Vagina (tissue), 2 donors: Measurements from ENCODE around the gene SLC12A8. TPM values are rescaled to one million over a fixed set of nuclear protein-coding genes. Genes with fewer than 3 reads are reported as not detected.
A peak's percentile ranks its signal among the peaks of the same experiment; 100 is the strongest.

Experiments used
- DNase-seq, 2 donors: peaks; one replicate each; pipeline ENCODE4 v3.0.0-alpha.2; 2017; ENCODE audit errors: extremely low spot score in 2 of 2
- H3K27ac ChIP-seq: fragments of 200-600 bp; sonication (generic); one replicate; pipeline ENCODE4 v1.5.1; 2019
- H3K27me3 ChIP-seq: fragments of 200-600 bp; sonication (generic); one replicate; pipeline ENCODE4 v1.5.1; 2019
- H3K36me3 ChIP-seq, 2 donors: fragments of 200-600 bp; sonication (generic); one replicate each; pipeline ENCODE4 v1.5.1; 2017 to 2019
- H3K4me1 ChIP-seq: fragments of 200-600 bp; sonication (generic); one replicate; pipeline ENCODE4 v1.5.1; 2019
- H3K4me3 ChIP-seq, 2 donors: fragments of 200-600 bp; sonication (generic); 1 replicate in 1 of 2; 2 replicates in 1 of 2; pipeline ENCODE4 v1.5.1; 2016 to 2019
- H3K9me3 ChIP-seq: fragments of 200-600 bp; sonication (generic); one replicate; pipeline ENCODE4 v1.5.1; 2019
- POLR2A ChIP-seq, 2 donors: fragments of 450-650 bp; IDR thresholded peaks; one replicate each; pipeline ENCODE4 v1.6.1; 2017; ENCODE audit warnings: antibody characterized with exemption in 2 of 2, mild to moderate bottlenecking in 2 of 2, moderate library complexity in 2 of 2
- POLR2AphosphoS5 ChIP-seq, 2 donors: sonication (generic); formaldehyde crosslinking; IDR thresholded peaks; one replicate each; pipeline ENCODE4 v1.9.0; 2017; ENCODE audit warnings: antibody characterized with exemption in 2 of 2, mild to moderate bottlenecking in 2 of 2, low read depth in 1 of 2; ENCODE audit not compliant: insufficient read depth in 1 of 2
- intact Hi-C: fragments of 100-400 bp; cut with DNase I; formaldehyde crosslinking; loops from one replicate; pipeline ENCODE4 v1.15.1; 2023
- total RNA-seq: library from RNA; depleted of rRNA; stranded (reverse); fragments of >200 nt; gene quantifications from one replicate; pipeline ENCODE4 v1.2.3, GENCODE V29; 2016
- TF ChIP-seq, protein P1 (sequence below), 3 experiments: fragments of 450-650 bp in 2 of 3; fragments of 200-600 bp in 1 of 3; sonication (generic) in 1 of 3; IDR thresholded peaks; one replicate each; pipeline ENCODE4 v1.5.1; 2017 to 2019; ENCODE audit warnings: antibody characterized with exemption in 3 of 3, mild to moderate bottlenecking in 2 of 3, moderate library complexity in 2 of 3

SLC12A8 gene
- total RNA-seq, 1 donor from 2014 or later: 6.1 TPM

DNA sequence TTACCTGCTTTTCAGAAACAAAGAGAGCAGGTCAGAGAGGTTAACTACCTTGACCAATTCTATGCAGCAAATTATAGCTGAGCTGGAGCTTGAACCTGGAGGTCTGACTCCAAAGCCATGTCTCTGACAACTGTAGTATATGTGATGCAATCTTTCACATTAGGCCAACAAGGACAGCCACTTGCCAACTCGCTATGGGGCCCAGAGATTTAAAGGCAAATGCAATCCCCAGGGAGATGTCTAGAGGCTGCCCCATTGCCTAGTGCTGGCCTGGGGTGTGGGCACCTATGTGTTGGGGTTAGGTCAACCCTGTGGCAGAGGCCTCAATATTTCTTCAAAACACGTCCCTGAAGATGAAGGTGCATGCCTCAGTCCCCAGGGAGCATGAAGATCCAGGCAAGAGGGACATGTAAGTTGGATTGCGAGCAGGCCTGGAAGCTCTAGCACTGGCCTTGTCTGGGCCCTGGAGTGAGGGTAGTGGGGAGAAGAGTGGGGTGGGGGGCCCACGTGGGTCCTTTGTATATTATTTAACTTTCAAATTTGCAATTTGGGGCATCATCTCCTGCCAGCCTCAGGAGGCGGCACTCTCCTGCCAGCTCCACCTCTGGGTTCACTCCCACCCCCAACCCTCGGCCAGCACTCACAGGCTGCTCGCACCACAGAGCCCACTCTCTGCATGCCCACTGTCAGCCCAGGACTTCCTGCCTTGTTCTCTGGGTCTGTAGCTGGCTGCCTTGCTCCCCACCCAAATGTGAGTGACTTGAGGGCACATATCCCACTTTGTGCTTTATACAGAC, 64.3 kb downstream of the SLC12A8 start:
- Histone ChIP-seq H3K27ac (peak overlapping the region; percentile 15), H3K9me3 (no peaks in the 10 kb centered on the region), H3K27me3 (no peaks in the 10 kb centered on the region), H3K36me3 (no peaks in the 10 kb centered on the region), H3K4me1 (peaks cover 41% of the 10 kb centered on the region), H3K4me3 (no peak overlapping the region)
- DNase-seq: no peak
- TF ChIP-seq POLR2A (IDR thresholded peaks at IDR 0.05): no peak
- TF ChIP-seq POLR2AphosphoS5 (IDR thresholded peaks at IDR 0.05; ENCODE audit: insufficient read depth in 1 of 2, low read depth in 1 of 2): no peak
- TF ChIP-seq, protein P1, sequence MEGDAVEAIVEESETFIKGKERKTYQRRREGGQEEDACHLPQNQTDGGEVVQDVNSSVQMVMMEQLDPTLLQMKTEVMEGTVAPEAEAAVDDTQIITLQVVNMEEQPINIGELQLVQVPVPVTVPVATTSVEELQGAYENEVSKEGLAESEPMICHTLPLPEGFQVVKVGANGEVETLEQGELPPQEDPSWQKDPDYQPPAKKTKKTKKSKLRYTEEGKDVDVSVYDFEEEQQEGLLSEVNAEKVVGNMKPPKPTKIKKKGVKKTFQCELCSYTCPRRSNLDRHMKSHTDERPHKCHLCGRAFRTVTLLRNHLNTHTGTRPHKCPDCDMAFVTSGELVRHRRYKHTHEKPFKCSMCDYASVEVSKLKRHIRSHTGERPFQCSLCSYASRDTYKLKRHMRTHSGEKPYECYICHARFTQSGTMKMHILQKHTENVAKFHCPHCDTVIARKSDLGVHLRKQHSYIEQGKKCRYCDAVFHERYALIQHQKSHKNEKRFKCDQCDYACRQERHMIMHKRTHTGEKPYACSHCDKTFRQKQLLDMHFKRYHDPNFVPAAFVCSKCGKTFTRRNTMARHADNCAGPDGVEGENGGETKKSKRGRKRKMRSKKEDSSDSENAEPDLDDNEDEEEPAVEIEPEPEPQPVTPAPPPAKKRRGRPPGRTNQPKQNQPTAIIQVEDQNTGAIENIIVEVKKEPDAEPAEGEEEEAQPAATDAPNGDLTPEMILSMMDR (IDR thresholded peaks at IDR 0.05): no peak
- intact Hi-C loops: no loop called here

DNA sequence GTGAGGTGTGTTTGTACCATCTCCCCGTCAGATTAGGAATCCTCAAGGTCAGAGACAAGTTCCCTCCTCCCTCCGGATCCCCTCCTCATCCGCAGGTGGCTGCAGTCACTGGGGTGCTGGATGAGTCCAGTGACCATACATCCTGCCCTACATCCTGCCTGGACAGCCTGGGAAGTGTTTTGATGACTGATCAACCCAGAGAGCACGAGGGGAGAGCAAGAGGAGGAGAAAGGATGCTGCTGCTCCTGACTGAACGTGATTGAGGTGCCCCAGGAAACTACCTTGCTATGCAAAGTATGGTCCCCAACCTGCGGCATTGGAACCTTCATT, 65.1 kb downstream of the SLC12A8 start:
- peaks cover 44% of the 10 kb centered on the region for H3K4me1 ChIP-seq
- intact Hi-C loops: no loop called here
- TF ChIP-seq POLR2A (IDR thresholded peaks at IDR 0.05): no peak
- TF ChIP-seq, protein P1 (IDR thresholded peaks at IDR 0.05): no peak
- no peak for TF ChIP-seq POLR2AphosphoS5 (IDR thresholded peaks at IDR 0.05; ENCODE audit: insufficient read depth in 1 of 2, low read depth in 1 of 2)
- H3K9me3 ChIP-seq: no peaks in the 10 kb centered on the region
- no peak overlapping the region for H3K27ac ChIP-seq
- H3K27me3 ChIP-seq: no peaks in the 10 kb centered on the region
- DNase-seq: no peak
- no peak overlapping the region for H3K4me3 ChIP-seq
- H3K36me3 ChIP-seq: no peaks in the 10 kb centered on the region

DNA sequence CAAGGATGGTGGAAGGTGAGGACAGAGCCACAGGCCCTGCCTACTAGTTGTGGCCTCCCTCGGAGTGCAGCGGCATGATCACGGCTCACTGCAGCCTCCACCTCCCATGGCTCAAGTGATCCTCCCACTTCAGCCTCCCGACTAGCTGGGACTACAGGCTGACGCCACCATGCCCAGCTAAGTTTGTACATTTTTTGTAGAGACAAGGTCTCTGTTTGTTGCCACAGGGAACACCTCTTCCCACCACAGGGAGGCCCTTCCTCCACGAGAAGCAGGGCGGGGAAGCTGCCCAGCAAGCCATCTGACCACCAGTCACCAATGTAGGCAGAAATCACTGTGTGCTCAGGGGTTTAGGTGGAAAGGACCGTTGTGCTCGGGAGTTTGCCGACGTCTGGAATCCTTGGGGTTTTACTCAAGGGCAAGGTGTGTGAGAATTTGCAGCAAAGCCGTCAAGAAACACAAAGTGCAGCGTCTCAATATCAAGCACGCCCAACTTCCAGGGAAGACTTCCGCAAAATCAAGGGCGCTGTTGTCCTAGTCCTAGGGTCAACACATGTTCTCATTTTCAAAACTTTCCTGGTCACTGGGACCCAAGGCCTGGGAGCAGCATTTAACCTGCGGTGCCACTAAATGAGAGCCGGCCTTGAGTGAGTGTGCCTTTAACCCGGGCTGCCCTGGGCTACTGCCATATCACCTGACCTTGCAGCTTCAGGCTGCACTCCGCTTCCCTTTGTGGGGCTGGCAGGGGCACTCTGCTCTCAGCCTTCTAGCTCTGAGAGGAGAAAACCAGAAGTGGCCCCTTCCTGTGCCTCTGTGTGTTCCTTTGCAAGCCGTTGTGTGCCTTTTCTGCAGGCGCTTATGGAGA, 65.7 kb downstream of the SLC12A8 start:
- DNase-seq: no peak
- H3K9me3 ChIP-seq: no peaks in the 10 kb centered on the region
- no peaks in the 10 kb centered on the region for H3K36me3 ChIP-seq
- H3K27ac ChIP-seq: no peak overlapping the region
- intact Hi-C loops: no loop called here
- H3K4me3 ChIP-seq: no peak overlapping the region
- H3K27me3 ChIP-seq: no peaks in the 10 kb centered on the region
- H3K4me1 ChIP-seq: peaks cover 50% of the 10 kb centered on the region
- TF ChIP-seq, protein P1 (IDR thresholded peaks at IDR 0.05): no peak
- TF ChIP-seq POLR2A (IDR thresholded peaks at IDR 0.05): no peak
- TF ChIP-seq POLR2AphosphoS5 (IDR thresholded peaks at IDR 0.05; ENCODE audit: insufficient read depth in 1 of 2, low read depth in 1 of 2): no peak

DNA sequence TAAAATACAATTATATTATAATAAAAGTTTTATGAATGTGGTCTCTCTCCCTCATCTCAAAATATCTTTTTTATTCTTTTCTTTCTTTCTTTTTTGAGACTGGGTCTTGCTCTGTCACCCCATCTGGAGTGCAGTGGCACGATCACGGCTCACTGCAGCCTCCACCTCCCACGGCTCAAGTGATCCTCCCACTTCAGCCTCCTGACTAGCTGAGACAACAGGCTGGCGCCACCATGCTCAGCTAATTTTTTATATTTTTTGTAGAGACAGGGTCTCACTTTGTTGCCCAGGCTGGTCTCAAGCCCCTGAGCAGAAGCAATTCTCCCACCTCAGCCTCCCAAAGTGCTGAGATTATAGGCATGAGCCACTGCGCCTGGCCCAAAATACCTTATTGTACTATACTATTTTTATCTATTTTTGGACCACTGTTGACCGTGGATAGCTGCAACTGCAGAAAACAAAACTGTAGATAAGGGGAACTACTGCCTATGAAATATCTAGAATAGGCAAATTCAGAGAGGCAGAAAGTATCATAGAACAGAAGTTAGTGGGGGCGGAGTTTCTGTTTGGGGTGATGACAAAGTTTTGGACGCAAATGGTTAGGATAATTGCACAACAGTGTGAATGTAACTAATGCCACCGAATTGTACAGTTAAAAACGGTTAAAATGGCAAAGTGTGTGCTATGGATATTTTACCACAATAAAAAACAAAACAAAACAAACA, 66.6 kb downstream of the SLC12A8 start:
- Histone ChIP-seq H3K4me3 (no peak overlapping the region), H3K27me3 (no peaks in the 10 kb centered on the region), H3K9me3 (no peaks in the 10 kb centered on the region), H3K4me1 (peaks cover 59% of the 10 kb centered on the region), H3K36me3 (no peaks in the 10 kb centered on the region), H3K27ac (no peak overlapping the region)
- DNase-seq: no peak
- TF ChIP-seq POLR2A (IDR thresholded peaks at IDR 0.05): no peak
- TF ChIP-seq, protein P1 (IDR thresholded peaks at IDR 0.05): no peak
- no peak for TF ChIP-seq POLR2AphosphoS5 (IDR thresholded peaks at IDR 0.05; ENCODE audit: insufficient read depth in 1 of 2, low read depth in 1 of 2)
- intact Hi-C loops: no loop called here
